Stimulated activated CD4-positive, alpha-beta T cell treated with anti-CD3 and anti-CD28 coated beads, Interleukin-1b, Interleukin-23, amount 100 ng/mL, for 1 hour (primary cell): ENCODE results near the gene CEP112.
"Not testable (repeated sequence)": the region's sequence is repeated elsewhere in the genome, so short reads cannot be mapped to it uniquely, and the experiment has no call there.

Experiments
- DNase-seq, 2 donors: peaks; one replicate each; pipeline ENCODE4 v3.0.0-alpha.2; 2020; ENCODE audit warnings: low read depth in 2 of 2

CEP112 gene

DNA sequence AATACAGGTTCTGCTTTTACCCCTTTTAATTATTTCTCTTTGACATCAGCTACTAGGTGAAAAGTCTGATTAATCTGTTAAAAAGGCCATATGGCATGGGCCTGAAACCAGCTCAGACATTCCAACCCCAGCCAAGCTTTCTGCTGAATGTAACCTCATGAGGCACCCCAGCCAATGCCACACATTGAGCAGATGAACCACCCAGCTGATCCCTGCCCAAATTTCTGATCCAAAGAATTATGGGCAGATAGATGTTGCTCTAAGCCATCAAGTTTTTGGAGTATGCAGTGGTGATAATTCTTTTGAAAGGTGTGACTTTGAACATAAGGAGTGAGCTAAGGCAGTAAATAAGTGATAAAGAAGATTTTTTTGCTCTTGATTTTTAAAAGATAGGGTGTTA, 452.9 kb downstream of the CEP112 start:
- DNase-seq, result no peak

DNA sequence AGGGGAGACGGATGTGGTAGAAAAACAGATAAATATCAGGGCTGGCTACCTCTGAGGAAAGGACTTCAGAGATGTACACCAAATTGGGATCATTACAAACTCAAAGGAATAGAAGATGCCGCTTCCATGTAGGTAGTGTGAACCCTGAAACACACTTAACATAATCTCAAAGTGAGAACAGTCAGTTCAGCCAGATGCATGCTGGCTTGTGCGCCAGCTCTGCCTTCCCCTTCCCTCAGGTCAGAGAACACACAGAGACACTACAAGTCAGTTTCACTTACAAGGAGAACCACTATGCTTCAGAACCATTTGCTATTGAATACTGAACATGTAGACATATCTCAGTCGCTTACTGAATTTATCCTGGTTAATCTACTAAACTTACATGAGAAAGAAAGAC, 454.5 kb downstream of the CEP112 start:
- no peak for DNase-seq

GRCh38 chr17:65733314-65733713, 458.6 kb downstream of the CEP112 start:
- no peak for DNase-seq

GRCh38 chr17:65732667-65733066, 459.3 kb downstream of the CEP112 start:
- DNase-seq, result not testable (repeated sequence)

DNA sequence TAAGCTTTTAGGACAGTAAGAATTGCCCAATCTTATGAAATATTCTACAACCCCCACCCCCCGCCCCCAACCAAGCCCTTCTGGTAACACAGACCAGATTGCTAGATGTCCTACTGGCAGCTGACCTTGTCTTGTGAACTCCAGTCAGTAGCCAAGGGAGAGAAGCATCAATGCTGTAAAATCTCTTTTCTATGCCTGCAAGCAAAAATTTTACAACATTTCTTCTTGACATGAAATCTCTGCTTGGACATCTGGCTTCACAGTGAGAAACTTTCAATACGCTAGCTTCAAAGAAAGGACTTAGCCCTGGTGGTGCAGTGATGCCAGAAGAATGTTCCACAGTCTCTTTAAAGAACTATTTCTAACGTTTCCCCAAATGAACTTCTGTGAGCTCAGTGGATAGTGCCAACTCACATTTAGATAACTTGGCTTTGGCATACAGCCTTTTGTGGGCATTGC, 461.2 kb downstream of the CEP112 start:
- no peak for DNase-seq

DNA sequence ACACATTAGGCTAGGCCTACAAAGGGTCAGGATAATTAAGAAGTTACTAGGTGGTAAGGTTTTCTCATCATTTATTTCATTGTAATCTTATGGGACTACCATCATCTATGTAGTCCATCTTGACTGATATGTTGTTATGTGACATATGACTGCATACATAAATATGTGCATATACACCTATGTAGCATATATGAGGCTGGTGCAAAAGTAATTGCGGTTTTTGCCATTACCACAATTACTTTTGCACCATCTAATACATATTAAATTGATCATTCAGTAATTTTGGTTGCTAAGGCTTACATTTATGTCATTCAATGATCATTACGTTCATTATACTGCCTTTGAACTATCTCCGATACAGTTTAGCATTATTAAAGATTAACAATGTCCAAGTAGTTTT, 462.7 kb downstream of the CEP112 start:
- DNase-seq, result no peak

DNA sequence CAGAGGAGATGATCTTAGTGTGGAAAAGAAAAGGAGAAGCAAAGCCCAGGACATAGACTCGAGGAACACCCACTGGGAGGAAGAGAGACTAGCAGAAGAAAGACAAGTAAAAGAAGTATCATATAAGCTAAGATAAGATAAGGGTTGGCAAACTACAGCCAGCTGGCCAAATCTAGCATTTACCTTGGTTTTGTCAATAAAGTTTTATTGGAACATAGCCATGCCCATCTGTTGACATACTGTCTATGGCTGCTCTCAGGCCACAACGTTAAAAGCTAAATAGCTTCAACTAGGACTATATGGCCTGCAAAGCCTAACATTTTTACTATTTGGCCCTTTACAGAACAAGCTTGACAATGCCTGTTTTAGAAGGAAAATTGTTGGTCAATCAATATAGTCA, 464.1 kb downstream of the CEP112 start:
- DNase-seq, result no peak

- no peak for DNase-seq
Observed at GRCh38 chr17:65727246-65727645, 464.7 kb downstream of the CEP112 start.

DNA sequence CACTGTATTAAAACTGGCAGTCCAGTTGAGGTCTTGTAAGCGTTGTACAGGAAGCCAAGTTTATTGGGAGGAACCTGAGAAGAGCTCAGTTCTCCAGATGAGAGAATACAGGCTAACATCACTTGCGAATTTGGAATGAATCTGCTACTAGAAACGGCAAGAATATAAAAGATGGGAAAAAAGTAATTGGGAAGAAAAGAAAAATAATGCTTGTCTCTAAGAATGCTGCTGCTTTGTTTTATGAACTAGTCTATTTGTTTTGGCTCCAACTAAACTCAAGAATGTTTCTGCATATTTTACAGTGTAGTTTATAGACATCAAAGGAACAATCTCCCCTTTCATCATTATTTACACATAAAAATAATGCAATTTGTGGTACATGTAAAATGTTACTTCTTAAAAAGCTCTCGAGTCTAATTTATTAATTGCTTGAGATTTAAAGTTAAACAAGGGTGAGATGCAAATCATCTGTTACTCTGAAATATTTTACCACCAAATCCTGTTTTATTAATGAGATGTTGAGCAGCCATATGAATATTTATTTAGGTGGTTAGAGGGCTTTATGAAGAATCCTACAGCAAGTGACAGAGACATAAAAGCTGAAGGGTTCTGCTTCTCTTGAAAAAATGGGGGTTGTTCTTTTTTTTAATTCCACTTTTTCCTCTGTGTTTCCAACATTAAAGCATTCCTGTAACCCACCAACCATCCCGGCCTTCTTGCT, 468.3 kb downstream of the CEP112 start:
- no peak for DNase-seq

DNA sequence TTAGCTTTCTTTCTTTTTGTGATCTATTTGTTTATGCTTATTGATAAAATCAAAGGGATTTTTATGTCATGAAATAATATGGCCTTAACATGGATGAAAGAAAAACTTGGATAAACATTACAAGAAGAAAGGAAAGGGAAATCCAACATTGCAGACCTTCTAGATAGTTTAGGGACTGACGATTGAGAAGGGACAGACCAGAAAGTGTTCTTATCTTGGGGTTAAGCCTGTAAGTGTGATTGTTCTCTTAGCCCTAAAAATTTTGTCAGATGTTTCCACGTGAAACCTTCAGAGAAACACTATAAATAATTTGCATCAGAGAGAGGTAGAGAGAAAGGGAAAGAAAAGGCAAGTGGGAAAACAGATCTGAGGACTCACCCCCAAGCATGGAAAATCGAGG, 473.3 kb downstream of the CEP112 start:
- no peak for DNase-seq

GRCh38 chr17:65712383-65713267, 479.3 kb downstream of the CEP112 start:
- DNase-seq, result no peak

DNA sequence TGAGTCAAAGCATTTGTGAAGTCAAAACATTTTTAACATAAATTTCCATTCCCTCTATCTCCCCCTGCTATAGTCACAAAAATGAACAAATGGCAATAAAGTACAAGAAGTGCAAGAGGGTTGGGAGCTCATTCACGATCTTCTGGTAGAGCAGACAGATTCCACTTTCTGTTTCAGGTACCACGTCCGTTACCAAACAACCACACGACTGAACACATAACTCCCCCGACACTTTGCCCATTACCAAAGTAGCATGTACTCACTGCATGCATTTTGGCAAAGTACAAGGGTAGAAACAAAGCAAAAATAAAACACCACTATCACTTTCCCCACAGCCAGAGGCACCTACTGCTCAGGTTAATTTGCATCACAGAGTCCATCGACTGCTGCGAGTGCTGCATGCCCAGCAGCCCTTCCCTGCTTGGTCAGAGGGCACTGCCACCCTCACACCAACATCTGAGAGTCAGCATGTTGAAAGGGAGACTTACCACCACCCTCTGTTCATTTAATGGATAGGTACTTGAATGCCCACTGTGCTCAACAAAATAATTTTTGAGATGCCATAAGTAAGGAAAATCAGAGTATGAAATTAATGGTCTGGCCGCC, 480.2 kb downstream of the CEP112 start:
- DNase-seq, result no peak

DNA sequence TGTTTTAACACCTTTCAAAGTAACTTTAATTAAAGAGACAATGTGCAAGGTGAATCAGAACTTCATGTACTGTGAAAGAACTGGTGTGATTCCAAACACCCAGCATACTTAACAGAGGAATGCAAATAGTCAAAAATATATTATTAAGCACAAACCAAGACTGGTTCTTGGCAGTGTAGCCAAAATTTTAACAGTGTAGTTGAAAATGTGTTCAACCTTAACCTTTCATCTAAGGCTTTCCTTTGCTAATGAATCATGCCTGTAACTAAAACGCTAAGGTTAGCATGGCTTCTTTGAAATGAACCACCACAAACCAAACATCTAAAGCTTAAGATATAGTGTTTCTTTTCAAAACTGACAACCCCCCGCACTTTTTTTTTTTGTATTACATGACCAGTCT, 484.2 kb downstream of the CEP112 start:
- DNase-seq, result no peak

- DNase-seq, result no peak
Observed at GRCh38 chr17:65704731-65705130, 487.2 kb downstream of the CEP112 start.

- no peak for DNase-seq
Observed at GRCh38 chr17:65703891-65704290, 488.0 kb downstream of the CEP112 start.

DNA sequence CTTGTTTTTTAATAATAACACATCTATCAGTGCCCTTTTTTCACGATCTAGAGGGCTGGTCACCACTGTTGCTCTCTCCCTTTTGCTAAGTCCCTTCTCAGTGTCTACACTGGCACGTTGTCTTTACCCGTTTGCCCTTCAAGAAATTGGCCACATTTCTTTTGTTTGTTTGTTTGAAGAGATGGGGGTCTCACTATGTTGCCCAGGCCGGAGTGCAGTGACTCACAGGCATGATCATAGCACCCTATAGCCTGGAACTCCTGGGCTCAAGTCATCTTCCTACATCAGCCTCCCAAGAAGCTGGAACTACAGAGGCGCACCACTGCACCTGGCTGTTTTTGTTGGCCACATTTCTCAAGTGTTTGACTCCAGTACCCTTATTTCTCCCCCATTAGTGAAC, 492.5 kb downstream of the CEP112 start:
- DNase-seq, result no peak

DNA sequence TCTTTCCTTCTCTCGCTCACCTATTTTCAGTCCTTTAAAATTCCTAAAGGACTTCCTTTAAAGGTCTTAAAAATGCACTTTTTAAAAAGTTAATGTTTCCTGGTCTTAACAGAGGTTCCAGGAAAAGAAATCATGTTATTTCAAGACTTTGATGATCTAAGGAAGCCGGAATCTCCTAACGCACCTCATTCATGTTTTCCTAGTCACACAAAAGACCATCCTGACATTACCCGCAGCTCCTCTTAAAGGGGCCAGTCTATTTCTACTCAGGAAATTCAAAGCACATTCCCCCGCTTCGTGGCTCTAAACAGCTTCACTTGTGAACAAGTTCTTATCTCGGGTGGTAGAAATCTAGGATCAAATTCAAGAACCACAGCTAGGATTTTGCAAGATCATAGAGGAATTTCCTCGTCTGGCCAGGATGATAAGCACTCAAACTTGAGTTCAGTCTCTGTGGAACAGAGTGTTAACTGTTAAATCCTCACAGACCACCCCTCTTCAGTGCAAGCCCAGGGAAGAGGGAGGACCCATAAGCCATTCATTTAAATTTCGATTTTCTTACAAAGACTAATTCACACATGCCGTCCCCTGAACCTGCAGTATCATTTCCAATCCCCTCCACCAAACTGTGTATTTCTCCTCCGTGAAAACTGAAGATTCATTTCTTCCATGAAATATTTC, 493.4 kb downstream of the CEP112 start:
- no peak for DNase-seq

GRCh38 chr17:65697661-65698060, 494.3 kb downstream of the CEP112 start:
- DNase-seq, result no peak

DNA sequence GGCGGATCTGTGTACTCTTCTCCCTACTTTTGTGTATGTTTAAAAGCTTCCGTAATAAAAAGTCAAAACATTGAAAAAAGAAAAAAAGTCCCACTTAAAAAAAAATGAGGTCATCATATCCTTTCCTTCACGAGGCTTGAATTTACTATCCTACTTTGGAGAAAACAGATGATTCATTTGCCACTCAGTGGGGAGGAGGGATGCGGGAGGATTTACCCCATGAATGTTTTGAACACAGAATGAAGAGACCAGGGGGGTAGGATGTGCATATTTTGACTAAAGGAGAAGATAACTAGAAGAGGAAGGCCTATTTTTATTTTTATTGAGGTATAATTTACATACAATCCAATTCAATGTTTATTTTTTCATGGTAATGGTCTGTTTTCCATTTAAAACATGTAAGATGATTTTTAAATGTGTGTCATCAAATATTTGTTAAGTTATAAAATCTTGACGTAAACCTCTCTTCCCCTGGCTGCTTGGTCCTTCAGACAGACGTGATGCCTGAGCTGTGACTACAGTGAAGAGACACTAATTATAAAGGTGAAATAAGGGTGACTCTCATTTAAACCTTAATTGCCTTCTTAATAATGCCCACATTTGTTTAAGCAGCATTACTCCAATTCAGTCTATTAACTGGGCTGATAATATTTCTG, 495.1 kb downstream of the CEP112 start:
- no peak for DNase-seq

- DNase-seq, result no peak
Observed at GRCh38 chr17:65694601-65695000, 497.3 kb downstream of the CEP112 start.

- DNase-seq, result no peak
Observed at GRCh38 chr17:65690626-65691310, 501.2 kb downstream of the CEP112 start.
